ENCODE results near the gene MMAB. TPM values are rescaled to one million over a fixed set of nuclear protein-coding genes. Genes with fewer than 3 reads are reported as not detected.

Gene MMAB
- total and polyA plus RNA-seq, 2 of the 13 experiments (the other 11 are each of a cell fraction or from before 2014, with no cell fraction given) = 26.1 to 77.3 TPM

- POLR2A ChIA-PET = no interaction called here
These were observed 6.0 kb downstream of the MMAB start for GRCh38 chr12:109567296-109567695.

More at GRCh38 chr12:109567296-109567695, 6.0 kb downstream of the MMAB start:
- in situ Hi-C loops (cut with HindIII; ENCODE audit: extremely low pct_ligation_motif_present, low pct_unique_long_range_greater_than_20kb) = no loop called here
- Histone ChIP-seq H3K79me2 (ENCODE audit: insufficient read depth, low read length) (peaks cover 7% of the 10 kb centered on the region), H2AFZ (ENCODE audit: low read length) (no peak overlapping the region), H3K27me3 (ENCODE audit: control insufficient read depth in 1 of 2, insufficient read depth in 2 of 2, low read length in 2 of 2) (no peaks in the 10 kb centered on the region), H3K36me3 (replicated peaks in 1 of 2; ENCODE audit: control insufficient read depth in 1 of 2, insufficient read depth in 2 of 2, low read length in 2 of 2) (peaks cover 8 to 78% of the 10 kb centered on the region in 2 experiments), H4K20me1 (ENCODE audit: insufficient read depth, low read length) (no peaks in the 10 kb centered on the region), H3K9me3 (ENCODE audit: low read length) (no peaks in the 10 kb centered on the region), H3K27ac (ENCODE audit: extremely low read length, insufficient read depth, low read length) (no peak overlapping the region), H3K4me1 (ENCODE audit: insufficient read depth, low read length) (peaks cover 35% of the 10 kb centered on the region), H3K4me3 (replicated peaks in 1 of 3; ENCODE audit: insufficient read depth in 1 of 3, low read depth in 2 of 3, low read length in 3 of 3) (no peak overlapping the region), H3K9ac (ENCODE audit: insufficient read depth, low read depth, low read length) (no peak overlapping the region), H3K4me2 (ENCODE audit: low read depth, low read length) (no peak overlapping the region)
- BruUV-seq (replicated peaks) = no TSS peak
- CTCF ChIA-PET (ENCODE audit: low intra/inter-chr PET ratio, low total read pairs) = no interaction called here
- no peak for DNase-seq (ENCODE audit: low spot score)
- intact Hi-C loops (cut with micrococcal nuclease; ENCODE audit: unreplicated experiment) = no loop called here
- ATAC-seq = no peak
- TF ChIP-seq SIN3A (IDR thresholded peaks at IDR 0.05; ENCODE audit: borderline replicate concordance, low read depth, low read length) = no peak
- TF ChIP-seq ZNF747 (CRISPR knock-in tag; IDR thresholded peaks at IDR 0.05; ENCODE audit: borderline replicate concordance) = no peak
- TF ChIP-seq NAIF1 (CRISPR knock-in tag; IDR thresholded peaks at IDR 0.05; ENCODE audit: borderline replicate concordance) = no peak
- no peak for TF ChIP-seq ZBTB43 (CRISPR knock-in tag; conservative IDR thresholded peaks at IDR 0.05)
- TF ChIP-seq NR2F2 (IDR thresholded peaks at IDR 0.05; ENCODE audit: borderline replicate concordance, low read depth) = no peak
- no peak for TF ChIP-seq ZNF24 (IDR thresholded peaks at IDR 0.05)
- no peak for TF ChIP-seq BHLHE40 (IDR thresholded peaks at IDR 0.05; ENCODE audit: low read length)
- no peak for TF ChIP-seq SRSF1 (optimal IDR thresholded peaks at IDR 0.05; ENCODE audit: low read depth, low read length)
- TF ChIP-seq SNAI1 (CRISPR knock-in tag; IDR thresholded peaks at IDR 0.05; ENCODE audit: borderline replicate concordance) = no peak
- TF ChIP-seq SMAD1 (CRISPR knock-in tag; IDR thresholded peaks at IDR 0.05; ENCODE audit: borderline replicate concordance, low read depth) = no peak
- no peak for TF ChIP-seq NCOA1 (CRISPR knock-in tag; IDR thresholded peaks at IDR 0.05)
- no peak for TF ChIP-seq MYPOP (CRISPR knock-in tag; IDR thresholded peaks at IDR 0.05)
- TF ChIP-seq ZNF3 (CRISPR knock-in tag; IDR thresholded peaks at IDR 0.05) = no peak
- TF ChIP-seq RXRB (CRISPR knock-in tag; IDR thresholded peaks at IDR 0.05; ENCODE audit: borderline replicate concordance) = no peak
- no peak for TF ChIP-seq MTERF4 (CRISPR knock-in tag; IDR thresholded peaks at IDR 0.05)
- TF ChIP-seq THYN1 (CRISPR knock-in tag; IDR thresholded peaks at IDR 0.05; ENCODE audit: borderline replicate concordance, low read depth) = no peak
- no peak for TF ChIP-seq ZFP36L1 (CRISPR knock-in tag; IDR thresholded peaks at IDR 0.05)
- no peak for TF ChIP-seq IKZF5 (CRISPR knock-in tag; IDR thresholded peaks at IDR 0.05)
- no peak for TF ChIP-seq ZNF547 (CRISPR knock-in tag; IDR thresholded peaks at IDR 0.05)
- no peak for FAIRE-seq
- WGBS (ENCODE audit: low lambda C conversion rate) = 88% methylated on average over 7 of the region's 10 CpGs

Data from HepG2 (cell line).